RWPE2 (cell line): Measurements from ENCODE around the gene GLA.

ENCODE experiments used
- ATAC-seq: fragments of 200-7000 bp; cut with Tn5 transposase; 3 replicates; pipeline ENCODE4 v1.9.1; 2021; ENCODE audit warnings: low read depth
- DNase-seq: peaks from one replicate; pipeline ENCODE4 v3.0.0-alpha.2; 2020; ENCODE audit warnings: low spot score
- H3K27ac ChIP-seq: fragments of 450-650 bp; 2 replicates; pipeline ENCODE4 v1.5.1; 2017; ENCODE audit warnings: mild to moderate bottlenecking; ENCODE audit not compliant: poor library complexity, severe bottlenecking
- H3K27me3 ChIP-seq: fragments of 250-450 bp; sonication (Bioruptor Pico); 2 replicates; pipeline ENCODE4 v1.5.1; 2021; ENCODE audit warnings: mild to moderate bottlenecking, moderate library complexity; ENCODE audit not compliant: insufficient read depth, poor library complexity, severe bottlenecking
- H3K36me3 ChIP-seq: fragments of 250-450 bp; sonication (Bioruptor Pico); 2 replicates; pipeline ENCODE4 v1.5.1; 2020; ENCODE audit warnings: low read depth, mild to moderate bottlenecking, moderate library complexity
- H3K4me1 ChIP-seq: fragments of 250-450 bp; sonication (Bioruptor Pico); 2 replicates; pipeline ENCODE4 v1.5.1; 2021; ENCODE audit warnings: mild to moderate bottlenecking, moderate library complexity; ENCODE audit not compliant: insufficient read depth, poor library complexity, severe bottlenecking
- H3K4me3 ChIP-seq: fragments of 250-450 bp; sonication (Bioruptor Pico); 2 replicates; pipeline ENCODE4 v1.5.1; 2021; ENCODE audit warnings: mild to moderate bottlenecking, moderate library complexity; ENCODE audit not compliant: severe bottlenecking
- H3K9me3 ChIP-seq: fragments of 250-450 bp; sonication (Bioruptor Pico); 2 replicates; pipeline ENCODE4 v1.5.1; 2021; ENCODE audit warnings: mild to moderate bottlenecking, moderate library complexity; ENCODE audit not compliant: severe bottlenecking
- TF ChIP-seq, protein P1 (sequence below): fragments of 450-650 bp; IDR thresholded peaks from one replicate; pipeline ENCODE4 v1.5.1; 2017; ENCODE audit warnings: mild to moderate bottlenecking, moderate library complexity; ENCODE audit not compliant: poor library complexity, severe bottlenecking

The GLA gene

DNA sequence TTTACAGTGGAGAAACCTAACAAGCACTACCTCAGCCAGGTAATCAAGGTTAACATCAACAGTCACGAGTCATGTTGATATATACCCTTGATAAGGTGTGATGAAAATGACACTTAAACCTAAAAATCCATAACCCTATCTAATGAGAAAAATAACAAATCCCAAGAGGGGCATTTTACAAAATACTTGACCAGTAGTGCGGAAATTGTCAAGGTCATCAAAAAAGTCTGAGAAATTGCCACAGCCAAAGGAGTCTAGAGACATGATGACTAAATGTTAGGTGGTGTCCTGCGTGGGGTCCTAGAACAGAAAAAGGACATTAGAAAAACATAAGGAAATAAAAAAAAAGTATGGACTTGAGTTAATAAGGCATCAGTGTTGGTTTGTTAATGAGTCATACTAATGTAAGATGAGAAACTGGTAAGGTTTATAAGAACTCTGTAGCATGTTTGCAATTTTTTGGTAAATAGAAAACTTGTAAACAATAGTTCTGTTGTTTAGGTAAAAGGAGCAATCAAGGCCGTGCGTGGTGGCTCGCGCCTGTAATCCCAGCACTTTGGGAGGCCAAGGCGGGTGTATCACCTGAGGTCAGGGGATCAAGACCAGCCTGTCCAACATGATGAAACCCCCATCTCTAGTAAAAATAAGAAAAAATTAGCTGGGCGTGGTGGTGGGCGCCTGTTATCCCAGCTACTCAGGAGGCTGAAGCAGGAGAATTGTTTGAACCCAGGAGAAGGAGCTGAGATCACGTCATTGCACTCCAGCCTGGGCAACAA lies 14.0 kb downstream of the GLA start:
- no peaks in the 10 kb centered on the region for H3K27me3 ChIP-seq
- no peaks in the 10 kb centered on the region for H3K4me1 ChIP-seq
- H3K27ac ChIP-seq: peak overlapping the region; percentile 75
- no peak for ATAC-seq
- H3K36me3 ChIP-seq: peaks cover 52% of the 10 kb centered on the region
- TF ChIP-seq, protein P1, sequence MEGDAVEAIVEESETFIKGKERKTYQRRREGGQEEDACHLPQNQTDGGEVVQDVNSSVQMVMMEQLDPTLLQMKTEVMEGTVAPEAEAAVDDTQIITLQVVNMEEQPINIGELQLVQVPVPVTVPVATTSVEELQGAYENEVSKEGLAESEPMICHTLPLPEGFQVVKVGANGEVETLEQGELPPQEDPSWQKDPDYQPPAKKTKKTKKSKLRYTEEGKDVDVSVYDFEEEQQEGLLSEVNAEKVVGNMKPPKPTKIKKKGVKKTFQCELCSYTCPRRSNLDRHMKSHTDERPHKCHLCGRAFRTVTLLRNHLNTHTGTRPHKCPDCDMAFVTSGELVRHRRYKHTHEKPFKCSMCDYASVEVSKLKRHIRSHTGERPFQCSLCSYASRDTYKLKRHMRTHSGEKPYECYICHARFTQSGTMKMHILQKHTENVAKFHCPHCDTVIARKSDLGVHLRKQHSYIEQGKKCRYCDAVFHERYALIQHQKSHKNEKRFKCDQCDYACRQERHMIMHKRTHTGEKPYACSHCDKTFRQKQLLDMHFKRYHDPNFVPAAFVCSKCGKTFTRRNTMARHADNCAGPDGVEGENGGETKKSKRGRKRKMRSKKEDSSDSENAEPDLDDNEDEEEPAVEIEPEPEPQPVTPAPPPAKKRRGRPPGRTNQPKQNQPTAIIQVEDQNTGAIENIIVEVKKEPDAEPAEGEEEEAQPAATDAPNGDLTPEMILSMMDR: no peak
- no peak for DNase-seq
- no peaks in the 10 kb centered on the region for H3K9me3 ChIP-seq
- H3K4me3 ChIP-seq: no peak overlapping the region

DNA sequence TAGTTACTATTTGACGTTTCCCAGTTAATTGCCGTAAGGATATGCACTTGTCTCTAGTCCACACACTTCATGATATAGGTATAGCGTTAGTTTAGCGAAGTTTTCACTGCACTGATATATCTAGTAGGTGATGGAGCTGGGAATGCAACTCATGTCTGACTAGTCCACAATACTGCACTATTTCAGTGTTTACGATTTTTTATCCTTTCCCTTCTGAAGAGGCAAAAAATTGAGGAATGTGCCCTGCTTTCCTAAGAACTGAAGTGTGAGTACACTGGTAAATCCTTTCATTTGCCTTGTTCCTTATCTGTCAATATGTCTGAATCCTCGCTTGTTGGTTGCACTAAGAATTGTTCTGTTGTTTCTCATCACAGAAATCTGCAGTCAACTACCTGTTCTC lies 15.9 kb downstream of the GLA start:
- ATAC-seq (no peak), DNase-seq (no peak)
- no peaks in the 10 kb centered on the region for H3K9me3 ChIP-seq
- peak overlapping the region; percentile 75 for H3K27ac ChIP-seq
- H3K36me3 ChIP-seq: peaks cover 52% of the 10 kb centered on the region
- H3K4me3 ChIP-seq: peak overlapping the region; percentile 62
- no peaks in the 10 kb centered on the region for H3K4me1 ChIP-seq
- H3K27me3 ChIP-seq: no peaks in the 10 kb centered on the region
- TF ChIP-seq, protein P1: no peak

DNA sequence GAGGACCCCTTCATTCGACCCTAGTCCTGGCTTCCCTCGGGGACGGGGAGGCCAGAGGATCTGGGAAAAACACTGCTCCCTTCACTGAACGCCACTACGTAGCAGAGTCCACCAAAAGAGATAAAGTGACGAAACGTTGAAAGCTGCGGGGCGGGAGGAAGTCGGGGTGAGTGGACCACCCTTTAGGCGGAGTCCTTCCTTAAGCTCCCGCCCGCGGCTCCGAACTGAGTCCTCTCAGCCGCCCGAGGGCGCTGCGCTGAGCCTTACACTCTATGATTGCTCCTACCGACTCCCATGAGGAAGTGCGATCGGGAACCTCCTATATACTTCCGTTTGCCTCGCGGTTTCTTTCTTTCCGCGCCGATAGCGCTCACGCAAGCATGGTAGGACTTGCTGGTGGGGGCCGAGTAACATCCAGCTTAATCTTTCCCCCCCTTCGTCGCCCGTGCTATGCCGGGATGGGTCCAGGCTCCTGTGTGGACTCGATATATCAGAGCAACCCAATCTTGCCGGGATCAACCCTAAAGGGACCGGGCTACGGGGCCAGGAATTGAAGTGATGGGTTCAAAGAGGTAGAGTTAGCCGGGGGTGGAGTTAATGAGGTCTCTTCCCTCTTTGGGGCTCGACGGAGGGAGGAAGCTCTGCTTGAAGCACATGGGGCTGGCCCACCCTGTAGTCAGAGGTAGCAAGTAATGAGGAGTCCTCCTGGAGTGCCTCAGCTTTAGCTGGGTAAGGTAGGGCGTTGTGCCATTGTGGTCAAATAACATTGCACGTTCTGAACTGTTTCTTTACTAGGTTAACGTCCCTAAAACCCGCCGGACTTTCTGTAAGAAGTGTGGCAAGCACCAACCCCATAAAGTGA lies 16.8 kb downstream of the GLA start, which contains the start of gene RPL36A:
TSS of gene RPL36A (plus strand) at position 348 of the 862 bp plus-strand sequence. CDS start at position 381, 33 bp downstream.
- no peaks in the 10 kb centered on the region for H3K9me3 ChIP-seq
- TF ChIP-seq, protein P1: peak; percentile 78
- DNase-seq (peak; percentile 81), ATAC-seq (peak; percentile 96)
- peak within 1 kb of the TSS; percentile 62 for H3K4me3 ChIP-seq
- peaks cover 46% of the 10 kb centered on the region for H3K36me3 ChIP-seq
- no peaks in the 10 kb centered on the region for H3K4me1 ChIP-seq
- H3K27ac ChIP-seq: peak within 1 kb of the TSS; percentile 75
- H3K27me3 ChIP-seq: no peaks in the 10 kb centered on the region

DNA sequence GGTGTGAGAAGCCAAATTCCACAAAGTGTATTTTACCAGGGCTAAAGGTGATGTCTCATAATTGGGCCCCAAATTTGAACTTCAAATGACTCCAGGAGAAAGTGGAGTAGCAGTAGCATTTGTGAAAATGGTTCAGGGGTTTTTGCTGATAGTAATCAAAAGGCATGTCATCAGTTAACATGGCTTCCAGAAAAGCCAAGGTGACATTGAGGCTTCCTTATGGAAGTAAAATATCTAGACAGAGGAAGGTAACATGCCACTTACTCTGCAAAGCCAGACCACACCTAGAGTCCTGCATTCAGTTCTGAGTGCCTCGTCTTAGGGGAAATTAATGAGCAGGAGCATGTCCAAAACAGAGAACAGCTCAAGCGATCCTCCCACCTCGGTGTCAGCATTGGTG lies 19.1 kb downstream of the GLA start:
- H3K27me3 ChIP-seq: no peaks in the 10 kb centered on the region
- TF ChIP-seq, protein P1: no peak
- no peaks in the 10 kb centered on the region for H3K9me3 ChIP-seq
- no peaks in the 10 kb centered on the region for H3K4me1 ChIP-seq
- H3K4me3 ChIP-seq: no peak overlapping the region
- peaks cover 26% of the 10 kb centered on the region for H3K36me3 ChIP-seq
- no peak overlapping the region for H3K27ac ChIP-seq
- DNase-seq (no peak), ATAC-seq (no peak)
